Measurements from ENCODE around the gene BRIX1.
"Not testable (repeated sequence)": the region's sequence is repeated elsewhere in the genome, so short reads cannot be mapped to it uniquely, and the experiment has no call there.

Gene BRIX1

DNA sequence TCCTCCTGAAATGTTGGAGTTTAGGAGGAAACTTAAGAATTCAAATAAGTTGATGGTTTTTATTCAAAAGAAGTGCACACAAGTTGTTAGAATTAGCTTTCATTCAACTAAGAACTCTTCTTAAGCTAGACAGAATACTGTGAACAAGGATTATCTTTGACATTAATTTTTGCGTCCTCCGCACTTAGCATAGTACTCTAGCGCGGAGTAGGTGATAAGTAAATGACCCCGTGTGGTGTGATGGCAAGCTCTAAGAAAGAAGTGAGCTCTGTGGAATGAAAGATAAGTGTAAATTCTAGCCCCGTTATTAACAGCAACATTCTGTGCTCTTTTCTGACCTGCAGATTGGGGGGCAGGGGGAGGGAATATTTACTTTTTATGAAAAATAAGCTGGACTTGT, 1.0 kb downstream of the BRIX1 start:
- DNase-seq: no peak

DNA sequence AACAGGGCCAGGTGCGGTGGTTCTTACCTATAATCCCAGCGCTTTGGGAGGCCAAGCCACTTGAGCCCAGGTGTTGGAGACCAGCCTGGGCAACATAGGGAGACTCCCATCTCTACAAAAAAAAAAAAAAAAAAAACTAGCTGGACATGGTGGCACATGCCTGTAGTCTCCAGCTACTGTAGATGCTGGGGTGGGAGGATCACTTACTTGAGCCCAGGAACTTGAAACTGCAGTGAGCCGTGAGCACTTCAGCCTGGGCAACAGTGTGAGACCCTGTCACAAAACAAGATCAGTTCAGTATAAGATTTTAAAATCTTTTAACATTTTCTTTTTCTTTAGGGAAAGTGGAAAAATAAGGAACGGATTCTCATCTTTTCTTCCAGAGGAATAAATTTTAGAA, 2.5 kb downstream of the BRIX1 start:
- DNase-seq: no peak

DNA sequence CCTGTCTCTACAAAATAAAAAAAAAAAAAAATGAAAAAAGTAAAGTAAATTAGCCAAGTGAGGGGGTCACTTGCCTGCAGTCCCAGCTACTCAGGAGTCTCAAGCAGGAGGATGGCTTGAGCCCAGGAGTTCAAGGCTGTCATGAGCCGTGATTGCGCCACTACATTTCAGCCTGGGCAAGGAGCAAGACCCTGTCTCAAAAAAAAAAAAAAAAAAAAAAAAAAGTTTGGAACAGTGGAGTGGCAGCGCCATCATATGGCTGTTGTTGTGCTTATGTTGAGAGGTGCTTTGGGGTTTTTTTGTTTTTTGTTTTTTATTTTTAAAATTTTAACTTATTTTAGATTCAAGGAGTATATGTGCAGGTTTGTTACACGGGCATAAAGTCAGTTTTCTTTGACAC, 3.6 kb downstream of the BRIX1 start:
- DNase-seq: no peak

DNA sequence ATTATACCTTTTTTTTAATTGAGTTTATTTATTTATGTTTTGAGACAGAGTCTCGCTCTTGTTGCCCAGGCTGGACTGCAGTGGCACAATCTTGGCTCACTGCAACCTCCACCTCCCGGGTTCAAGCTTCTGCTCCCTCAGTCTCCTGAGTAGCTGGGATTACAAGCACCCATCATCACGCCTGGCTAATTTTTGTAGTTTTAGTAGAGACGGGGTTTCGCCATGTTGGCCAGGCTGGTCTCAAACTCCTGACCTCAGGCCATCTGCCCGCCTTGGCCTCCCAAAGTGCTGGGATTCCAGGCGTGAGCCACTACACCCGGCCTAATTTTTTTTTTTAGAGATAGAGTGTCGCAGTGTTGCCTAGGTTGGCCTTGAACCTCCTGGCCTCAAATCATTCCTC, 7.7 kb downstream of the BRIX1 start:
- not testable (repeated sequence) for DNase-seq

DNA sequence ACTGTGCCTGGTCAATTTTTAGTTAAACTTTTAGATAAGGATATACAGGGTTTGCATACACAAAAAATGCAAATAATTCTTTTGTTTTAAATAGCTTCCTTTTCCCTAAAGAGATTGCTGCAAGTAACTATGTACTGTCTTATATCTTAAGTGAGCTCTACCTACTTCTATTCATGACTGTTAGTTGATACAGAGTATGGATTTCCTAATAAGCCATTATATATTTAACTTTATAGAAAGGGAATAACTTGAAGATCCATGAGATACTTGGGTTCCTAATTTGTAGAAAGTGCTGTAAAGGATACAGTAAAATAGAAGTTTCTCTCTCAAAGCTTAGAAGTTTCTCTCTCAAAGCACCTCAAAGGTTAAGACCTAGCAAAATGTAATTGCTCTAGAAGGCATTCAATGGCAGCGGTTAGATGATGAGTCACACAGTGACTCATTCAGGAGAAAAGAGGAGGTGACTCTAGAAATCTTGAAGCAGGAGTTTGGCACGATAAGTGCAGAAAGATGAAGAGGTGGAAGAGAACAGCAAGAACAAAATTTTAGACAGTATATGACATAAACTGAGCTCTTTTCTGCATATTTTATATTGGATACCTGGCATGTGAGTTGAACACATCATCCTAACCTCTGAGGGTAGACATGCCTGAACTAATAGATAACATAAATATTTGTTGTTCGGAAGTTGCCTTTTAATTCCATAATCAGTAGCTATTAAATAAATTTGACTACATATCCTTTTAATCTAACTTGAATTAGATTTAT, 8.4 kb downstream of the BRIX1 start:
- DNase-seq: peak; percentile 84

DNA sequence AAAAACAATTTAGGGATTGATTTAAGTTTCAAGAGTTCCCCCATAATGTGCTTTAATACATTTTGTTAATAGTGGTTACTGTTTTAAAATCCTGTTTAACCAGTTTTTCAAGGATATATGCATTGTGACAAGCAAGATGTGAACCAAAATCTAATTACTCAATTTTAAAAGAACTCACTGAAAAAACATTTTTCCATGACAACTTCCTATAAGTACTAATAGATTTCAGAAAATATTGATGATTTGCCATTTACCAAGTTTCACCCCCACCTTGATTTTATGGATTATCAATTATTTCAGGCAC, 8.9 kb downstream of the BRIX1 start:
- DNase-seq: no peak

DNA sequence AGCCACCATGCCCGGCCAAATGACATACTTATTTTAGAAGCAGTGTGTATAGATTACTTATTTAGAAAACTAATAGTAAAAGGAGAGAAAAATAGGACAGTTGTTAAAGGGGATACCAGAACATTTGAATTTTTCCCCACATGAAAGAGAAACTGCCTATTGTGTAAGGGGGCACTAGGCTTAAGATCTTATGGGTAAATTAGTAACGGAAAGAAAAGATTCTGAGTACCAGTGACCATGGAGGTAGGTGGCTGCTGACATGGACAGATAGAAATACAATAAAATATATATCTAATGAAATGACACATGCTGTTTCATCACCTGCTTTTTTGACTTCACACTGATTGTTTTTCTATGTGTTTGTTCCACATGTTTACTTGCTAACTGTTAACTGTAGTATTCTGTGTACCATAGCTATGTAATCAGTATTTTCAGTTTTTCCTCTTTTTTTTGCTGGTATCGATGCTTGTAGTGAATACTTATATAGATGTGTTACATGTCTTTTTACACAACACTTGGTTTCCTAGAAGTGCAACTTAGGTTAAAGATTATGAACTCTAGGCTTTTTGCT, 10.9 kb downstream of the BRIX1 start:
- DNase-seq: no peak

DNA sequence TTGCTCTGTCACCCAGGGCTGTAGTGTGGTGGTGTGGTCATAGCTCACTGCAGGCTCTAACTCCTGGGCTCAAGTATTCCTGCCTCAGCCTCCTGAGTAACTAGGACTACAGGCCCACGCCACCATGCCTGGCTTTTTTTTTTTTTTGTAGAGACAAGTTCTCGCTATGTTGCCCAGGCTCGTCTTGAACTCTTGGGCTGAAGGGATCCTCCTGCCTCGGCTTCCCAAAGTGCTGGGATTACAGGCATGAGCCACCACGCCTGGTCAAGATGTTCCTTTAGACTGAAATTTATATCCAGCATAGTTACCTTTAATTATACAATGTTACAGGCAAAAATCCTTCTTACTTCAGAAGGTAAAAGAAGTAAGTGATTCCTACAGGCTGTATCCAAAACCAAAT, 12.3 kb downstream of the BRIX1 start:
- no peak for DNase-seq

DNA sequence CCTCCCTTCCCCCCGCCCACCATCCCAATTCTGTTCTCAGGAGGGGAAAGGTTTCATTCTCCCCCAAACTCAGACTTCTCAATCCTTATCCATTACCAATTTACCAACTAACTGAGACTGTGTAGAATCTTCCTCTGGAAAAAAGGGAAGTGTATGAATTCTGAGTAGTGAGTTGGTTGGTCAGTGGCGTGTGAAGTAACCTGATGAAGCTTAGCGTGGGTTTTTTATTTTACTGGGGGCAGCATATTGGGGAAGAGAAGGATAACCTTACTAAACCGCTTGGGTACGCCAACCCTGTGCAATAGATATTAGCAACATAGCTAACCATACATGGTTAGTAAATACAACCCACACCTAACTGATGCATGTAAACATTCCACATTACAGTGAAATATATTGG, 12.8 kb downstream of the BRIX1 start:
- DNase-seq: no peak

DNA sequence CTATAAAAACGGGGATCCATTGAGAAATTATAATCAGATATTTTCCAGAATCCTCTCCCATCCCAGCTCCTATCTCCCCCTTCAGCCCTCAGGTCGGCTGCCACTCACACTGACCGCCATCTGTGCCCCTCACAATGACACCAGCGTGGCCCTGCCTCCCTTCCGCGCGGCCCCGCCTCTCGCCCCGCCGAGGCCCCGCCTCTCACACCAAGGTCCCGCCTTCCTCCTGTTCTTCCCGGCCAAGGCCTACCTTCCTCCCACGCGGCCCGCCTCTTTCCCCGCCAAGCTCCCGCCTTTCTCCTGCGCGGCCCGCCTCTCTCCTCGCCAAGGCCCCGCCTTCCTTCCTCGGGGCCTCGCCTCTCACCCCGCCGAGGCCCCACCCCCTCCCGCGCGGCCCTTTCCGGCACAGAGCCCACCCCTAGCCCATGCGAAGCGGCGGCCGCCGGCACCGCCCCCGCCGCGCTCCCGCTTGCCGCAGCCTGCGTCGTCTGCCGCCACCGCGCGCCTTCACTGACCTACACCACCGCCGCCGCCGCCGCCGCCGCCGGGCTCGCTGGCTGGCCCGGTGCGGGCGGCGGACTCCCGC, 13.7 kb downstream of the BRIX1 start, which contains the start of gene DNAJC21:
DNAJC21 (plus strand) TSS at position 426 of the 586 bp plus-strand sequence. CDS start 261 bp downstream, outside the sequence.
- peak; percentile 97 for DNase-seq

DNA sequence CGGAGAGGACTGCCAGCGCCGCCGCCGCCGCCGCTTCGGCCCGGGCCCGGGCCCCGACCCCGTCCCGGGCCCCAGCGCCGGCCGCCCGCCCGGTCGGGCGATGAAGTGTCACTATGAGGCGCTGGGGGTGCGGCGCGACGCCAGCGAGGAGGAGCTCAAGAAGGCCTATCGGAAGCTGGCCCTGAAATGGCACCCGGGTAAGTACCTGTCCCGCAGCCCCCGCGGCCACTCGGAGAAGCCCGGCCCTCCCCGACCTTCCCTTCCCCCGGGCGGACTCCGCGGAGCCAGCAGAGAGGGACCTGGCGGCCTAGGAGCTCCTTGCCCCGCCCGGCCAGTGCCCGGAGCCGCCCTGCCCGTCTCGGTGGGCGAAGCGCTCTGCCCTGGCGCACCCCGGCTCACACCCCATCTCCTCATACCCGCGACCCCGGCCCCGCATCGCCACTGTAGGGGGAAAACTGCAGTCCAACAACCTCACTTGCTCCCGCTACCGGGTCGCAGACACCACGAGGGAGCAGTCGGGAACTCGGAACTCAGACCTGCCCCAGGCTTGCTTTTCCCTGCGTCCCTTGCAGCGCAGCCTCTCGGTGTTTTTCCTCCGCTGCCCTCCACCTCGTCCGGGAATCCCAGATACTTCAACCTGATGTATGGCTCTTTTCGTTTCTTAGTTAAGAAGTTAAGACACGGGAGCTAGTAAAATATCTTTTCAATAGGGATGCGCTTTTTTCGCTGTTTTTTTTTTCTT, 14.4 kb downstream of the BRIX1 start:
- peak; percentile 74 for DNase-seq

DNA sequence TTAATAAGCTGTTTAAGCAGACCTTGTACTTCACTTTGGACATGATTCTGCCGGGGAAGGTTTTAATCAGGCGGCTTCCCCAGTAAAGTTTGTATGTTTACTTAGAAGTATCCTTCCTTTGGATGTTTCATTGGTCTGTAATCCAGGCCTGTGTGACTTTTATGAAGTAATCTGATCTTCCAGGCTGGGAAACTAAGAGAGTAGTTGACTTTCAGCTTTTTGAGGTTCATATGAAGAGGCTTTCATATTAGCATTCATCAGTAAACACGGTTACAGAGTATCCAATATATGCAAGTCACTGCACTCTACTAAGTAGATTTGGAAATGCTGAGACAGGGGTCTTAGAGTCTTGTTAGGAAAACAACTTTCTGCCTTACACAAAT, 14.9 kb downstream of the BRIX1 start:
- DNase-seq: no peak

DNA sequence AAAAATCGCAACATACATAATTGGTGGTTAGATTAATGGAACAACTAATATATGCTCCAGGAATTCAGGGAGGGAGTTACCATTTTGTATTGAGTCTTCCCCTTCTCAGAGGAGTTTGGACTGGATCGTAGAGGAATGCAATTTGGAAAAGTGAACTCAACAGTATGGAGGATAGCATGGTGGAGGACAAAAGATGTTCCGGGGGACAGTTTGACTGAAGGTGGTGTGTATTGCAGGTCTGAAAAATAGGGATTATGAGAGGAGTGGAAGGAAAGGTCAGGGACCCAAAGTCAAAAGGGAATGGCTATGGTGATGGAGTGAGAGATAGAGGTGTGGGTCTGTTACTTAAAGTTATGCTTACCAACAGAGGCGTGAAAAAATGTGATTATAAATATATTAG, 15.4 kb downstream of the BRIX1 start:
- no peak for DNase-seq

DNA sequence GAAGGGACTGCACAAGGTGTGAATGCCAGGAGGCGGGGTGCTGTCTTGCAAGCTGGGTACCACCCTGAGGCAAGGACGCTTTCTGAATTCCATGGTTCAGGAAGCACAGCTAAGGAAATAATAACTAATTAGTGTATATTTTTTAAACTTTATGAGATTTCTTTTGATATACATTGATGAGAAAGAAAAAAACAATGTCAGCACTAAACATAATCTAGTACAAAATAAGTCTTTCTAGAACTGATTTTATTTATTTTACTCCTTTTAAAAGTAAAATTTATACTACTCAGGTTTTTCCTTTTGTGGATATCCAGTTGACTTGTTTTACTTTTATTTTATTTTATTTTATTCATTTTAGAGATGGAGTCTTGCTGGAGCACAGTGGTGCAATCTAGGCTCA, 17.4 kb downstream of the BRIX1 start:
- DNase-seq: no peak

DNA sequence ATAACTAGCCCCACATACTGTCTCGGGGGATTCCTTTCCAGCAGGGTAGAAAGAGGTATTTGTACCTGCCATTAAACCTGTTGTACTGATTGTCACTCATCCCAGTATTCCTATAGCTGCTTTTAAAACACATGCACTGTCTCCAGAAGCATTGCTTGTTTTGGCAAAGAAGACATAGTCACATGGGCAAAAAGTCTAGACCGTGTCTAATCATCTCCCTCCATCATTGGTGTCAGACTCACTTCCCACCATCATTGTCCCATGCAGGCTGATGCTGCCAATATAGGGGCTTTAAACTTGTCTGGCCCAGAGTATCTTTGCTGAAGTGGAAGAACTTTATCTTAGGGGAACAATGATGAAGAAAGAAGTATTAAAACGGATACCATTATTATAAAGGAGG, 26.4 kb downstream of the BRIX1 start:
- no peak for DNase-seq

DNA sequence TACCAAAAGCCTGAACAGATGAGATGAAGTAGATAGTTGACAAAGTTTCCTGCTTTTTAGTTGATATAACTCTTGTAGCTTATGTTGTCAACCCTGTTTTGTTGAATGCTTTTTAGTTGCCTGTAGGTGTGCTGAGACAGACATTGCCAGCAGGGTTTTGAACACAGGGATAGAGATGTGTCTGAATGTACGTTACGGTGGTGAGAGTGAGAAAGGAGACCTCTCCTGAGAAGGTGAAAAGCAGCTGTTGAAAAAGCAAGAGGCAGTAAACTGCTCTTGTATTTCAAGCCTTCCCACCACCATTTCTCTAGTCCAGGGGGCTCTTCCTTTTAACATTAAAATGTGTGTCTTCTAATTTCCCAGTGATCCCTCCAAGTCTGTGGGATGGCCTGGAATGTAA, 28.5 kb downstream of the BRIX1 start:
- DNase-seq: no peak

DNA sequence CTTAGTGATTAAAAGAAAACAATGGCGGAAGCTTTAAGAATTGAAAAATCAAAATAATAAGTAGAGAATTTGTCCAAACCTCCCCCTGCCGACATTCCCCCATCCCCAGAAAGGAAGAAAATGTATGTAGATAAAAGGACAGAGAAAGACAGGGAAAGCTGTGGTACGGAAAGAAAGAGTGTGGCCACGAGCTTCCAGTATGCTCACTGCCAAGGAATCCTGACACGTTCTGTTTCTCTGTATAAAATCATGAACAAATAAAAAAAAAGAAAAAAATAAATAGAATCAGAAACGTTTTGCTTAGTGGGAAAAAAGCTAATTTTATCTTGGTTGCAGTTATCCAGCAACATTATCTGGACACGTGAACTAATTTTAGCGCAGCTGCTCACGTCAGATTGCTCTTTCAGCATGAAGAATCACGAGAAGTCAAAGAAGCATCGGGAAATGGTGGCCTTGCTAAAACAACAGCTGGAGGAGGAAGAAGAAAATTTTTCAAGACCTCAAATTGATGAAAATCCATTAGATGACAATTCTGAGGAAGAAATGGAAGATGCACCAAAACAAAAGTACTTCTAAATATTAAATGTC, 29.0 kb downstream of the BRIX1 start:
- no peak for DNase-seq

DNA sequence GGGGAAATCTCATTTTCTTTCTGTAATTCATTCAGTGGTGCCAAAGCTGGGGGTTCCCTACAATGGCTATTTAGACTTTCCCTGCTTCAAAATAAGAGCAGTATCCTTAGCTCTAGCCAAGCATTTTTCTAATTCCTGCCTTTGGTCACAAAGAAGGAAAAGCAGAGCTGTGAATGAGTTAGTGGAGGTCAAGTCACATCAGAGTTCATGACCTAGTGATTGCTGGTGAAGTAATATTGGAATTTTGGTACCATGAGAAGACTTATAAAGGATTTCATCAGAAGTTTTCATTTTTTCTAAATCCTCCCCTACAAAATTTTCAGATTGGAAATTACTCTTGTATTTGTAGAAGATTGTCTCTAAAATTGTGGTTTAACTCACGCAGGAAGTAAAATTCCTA, 41.8 kb downstream of the BRIX1 start:
- DNase-seq: peak; percentile 18

DNA sequence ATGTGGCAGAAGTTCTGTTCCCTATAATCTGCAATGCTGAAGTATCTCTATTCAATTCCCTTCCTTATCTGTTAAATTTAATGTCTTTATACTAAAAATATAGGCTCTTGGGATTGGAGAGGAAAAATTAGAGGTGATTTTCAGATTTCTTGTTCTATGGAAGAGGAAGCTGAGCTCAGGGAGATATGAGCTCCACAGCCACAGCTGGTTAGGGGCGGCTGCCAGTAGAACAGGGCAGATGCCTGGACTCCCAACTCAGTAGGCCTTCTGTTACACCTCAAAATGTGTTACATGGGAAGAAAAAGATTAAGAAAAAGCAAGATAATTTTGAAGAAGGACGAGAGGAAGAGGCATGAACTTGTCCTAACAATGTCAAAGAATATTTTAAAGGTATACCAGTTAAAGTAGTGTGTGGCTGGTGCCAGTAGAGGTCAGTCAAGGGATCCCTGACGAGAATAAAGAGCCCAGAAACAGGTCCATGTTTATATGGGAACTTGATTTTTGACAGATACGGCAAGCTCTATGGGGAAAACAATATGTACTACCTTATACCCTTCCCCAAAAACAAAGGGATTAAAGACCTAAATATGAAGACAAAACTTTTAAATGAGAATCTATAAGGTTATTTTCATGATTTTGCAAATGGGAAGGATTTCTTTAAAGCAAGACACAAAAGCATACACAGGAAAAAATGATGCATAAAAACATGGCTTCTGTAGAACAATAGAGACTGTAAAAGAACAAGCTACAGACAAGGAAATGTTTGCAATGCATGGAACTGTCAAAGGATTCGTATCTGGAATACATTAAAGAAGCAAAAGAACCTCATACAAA, 42.6 kb downstream of the BRIX1 start:
- DNase-seq: peak; percentile 26

DNA sequence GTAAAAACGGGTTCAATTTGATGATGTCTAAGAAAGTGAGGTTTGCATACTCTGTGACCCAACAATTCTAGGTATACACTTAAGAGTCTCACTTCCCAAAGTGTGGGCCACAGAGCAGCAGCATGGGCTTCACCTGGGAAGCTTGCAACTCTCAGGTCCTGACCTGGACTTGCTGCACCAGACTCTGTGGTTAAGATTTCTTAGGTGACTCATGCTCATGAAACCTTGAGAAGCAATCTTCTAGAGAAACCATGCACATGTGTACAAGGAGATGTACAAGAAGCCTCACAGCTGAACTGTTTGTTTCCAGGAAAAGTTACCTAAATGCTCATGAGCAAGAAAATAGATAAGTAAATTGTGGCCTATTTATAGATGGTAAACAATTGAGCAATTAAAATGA, 43.8 kb downstream of the BRIX1 start:
- DNase-seq: peak; percentile 52

DNA sequence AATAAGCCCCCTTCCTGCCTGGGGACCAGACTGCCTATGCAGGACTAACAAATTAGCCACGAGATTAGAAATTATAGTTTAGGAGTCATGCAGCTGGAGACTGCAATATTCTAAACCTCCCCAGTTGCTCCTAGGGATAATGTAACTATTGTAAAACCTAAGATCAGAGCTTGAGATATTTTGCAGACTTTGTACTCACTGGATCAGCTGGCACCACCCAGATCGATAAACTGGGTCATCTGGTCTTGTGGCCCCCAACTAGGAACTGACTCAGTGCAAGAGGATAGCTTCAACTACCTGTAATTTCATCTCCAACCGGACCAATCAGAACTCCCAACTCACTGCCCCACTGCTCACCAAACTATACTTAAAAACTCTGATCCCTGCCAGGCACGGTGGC, 52.0 kb downstream of the BRIX1 start:
- no peak for DNase-seq

DNA sequence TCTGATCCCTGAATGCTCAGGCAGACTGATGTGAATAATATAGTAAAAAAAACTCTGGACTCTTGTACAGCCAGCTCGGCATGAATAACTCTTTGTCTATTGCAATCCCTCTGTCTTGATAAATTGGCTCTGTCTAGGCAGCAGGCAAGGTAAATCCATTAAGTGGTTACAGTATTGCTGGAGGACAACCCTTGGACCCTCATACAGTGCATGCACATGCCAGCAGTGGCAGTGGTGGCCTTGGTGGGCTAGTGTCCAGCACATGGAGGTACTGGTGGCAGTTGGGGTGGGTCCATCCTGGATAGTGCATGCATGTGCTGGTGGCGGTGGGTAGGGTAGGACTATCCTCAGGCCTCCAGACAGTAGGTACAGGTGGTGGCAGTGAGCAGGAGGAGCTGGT, 52.7 kb downstream of the BRIX1 start:
- DNase-seq: no peak

DNA sequence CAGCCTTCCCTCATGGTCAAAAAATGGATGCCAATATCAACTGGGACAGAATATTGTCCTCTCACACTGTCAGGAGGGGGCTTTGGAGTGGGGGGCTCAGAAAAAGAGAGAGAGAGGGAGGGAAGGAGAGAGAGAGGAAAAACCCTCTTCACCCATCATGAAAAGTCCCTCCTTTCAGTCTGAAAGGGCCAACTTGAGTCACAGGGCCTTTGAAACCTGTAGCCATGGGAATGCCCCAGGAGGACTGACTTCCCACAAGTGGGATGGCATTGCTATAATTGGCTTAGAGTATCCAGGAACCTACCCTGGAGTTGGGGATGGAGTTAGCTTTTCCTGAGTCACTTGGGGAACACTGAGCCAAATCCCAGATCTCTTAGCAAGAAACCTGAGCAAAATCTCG, 55.0 kb downstream of the BRIX1 start:
- DNase-seq: no peak
